Left renal cortex interstitium (tissue), 4 donors: ENCODE data around the gene PKD2. TPM values are rescaled to one million over a fixed set of nuclear protein-coding genes. Genes with fewer than 3 reads are reported as not detected.

Experiments
- DNase-seq, 4 donors: peaks; one replicate each; pipeline ENCODE4 v3.0.0-alpha.2; 2013; ENCODE audit warnings: low read depth in 4 of 4, low spot score in 2 of 4, missing footprints in 1 of 4
- polyA plus RNA-seq, 4 donors: library from polyadenylated mRNA; unstranded; fragments of 120-200 nt; gene quantifications; one replicate each; pipeline ENCODE4 v1.2.1, GENCODE V29; 2013; ENCODE audit not compliant: insufficient read length in 4 of 4

Gene PKD2
- polyA plus RNA-seq, result 10 to 100 TPM; 62.9 to 87.2 (median 73.2) TPM

- peak in 3 of 4 donors; percentile 48 to 72 (median 64) for DNase-seq
Observed at GRCh38 chr4:88007304-88008121, at the start of gene PKD2. PKD2 (plus strand) TSS chr4:88007635; CDS start chr4:88007734, 99 bp downstream.

DNA sequence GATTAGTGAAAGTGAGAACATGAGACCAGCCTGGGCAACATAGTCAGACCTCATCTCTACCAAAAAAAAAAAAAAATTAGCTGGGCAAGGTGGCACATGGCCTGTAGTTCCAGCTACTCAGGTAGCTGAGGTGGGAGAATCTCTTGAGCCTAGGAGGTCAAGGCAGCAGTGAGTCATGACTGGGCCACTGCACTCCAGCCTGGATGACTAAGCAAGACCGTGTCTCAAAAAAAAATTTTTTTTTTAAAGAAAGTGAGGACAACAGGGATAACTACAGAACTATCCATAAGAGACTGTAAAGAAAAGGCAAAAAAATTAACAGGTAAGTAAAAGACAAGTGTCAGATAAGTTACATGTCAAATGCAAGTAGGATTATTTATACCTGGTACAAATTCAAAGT, 45.4 kb upstream of the PKD2 start:
- no peak for DNase-seq

DNA sequence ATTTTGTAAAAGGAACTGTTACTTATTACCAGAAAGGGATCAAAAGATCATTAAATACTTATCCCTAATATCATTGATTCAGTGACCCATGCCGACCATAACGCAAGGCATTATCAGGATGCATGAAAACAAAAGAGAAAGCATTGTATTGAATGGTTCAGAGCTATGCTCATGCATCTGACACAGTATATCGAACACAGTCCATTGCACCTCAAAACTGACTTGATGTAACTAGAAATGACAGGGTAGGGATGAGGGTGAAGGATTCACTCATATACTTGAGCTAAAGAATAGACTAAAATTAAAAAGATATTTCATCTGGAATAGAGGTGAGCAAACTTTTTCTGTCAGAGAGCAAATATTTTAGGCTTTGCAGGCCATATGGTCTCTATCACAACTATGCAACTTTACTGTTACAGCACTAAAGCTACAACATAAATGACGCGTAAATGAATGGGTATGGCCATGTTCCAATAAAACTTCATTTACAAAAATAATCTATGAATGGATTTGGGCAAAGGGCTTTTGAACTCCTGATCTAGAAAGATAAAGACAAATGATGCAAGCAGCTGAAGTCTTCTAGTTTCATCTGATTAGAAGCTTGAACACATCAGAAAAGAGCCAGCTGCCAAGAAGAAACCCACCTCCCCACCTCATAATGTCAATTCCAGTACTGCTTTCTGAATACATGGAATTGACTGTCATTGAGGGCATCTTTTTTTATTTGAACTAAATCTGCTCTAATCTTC, 44.9 kb upstream of the PKD2 start:
- DNase-seq, result no peak

DNA sequence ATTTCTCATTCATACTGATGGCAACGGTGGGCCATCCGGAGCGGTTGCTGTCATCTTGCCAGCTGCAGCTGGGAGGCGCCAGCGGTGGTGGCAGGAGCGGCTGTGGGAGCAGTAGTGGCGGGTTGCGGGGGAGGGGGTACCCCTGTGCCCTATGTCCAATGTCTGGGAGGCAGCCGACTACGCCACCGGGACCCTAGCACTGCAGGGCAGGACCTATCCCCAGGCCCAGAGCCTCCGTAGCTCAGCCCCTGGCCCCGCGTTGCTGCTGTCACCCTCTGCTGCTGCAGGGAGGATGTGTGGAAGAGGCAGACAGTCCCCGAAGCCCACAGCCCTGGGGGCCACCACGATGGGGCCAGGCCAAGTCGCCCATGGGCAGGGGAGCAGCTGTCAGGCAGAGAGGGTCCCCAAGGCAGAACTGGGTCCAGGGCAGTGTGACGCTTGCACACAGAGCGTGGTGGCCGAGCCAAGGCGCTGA, 41.9 kb upstream of the PKD2 start:
- no peak for DNase-seq

GRCh38 chr4:87966095-87966496, 41.3 kb upstream of the PKD2 start:
- DNase-seq, result no peak

GRCh38 chr4:87967193-87967592, 40.2 kb upstream of the PKD2 start:
- DNase-seq, result no peak

- no peak for DNase-seq
Observed at GRCh38 chr4:87970121-87970520, 37.3 kb upstream of the PKD2 start.

- DNase-seq, result no peak
Observed at GRCh38 chr4:87971866-87972265, 35.6 kb upstream of the PKD2 start.

GRCh38 chr4:87973283-87974169, 33.9 kb upstream of the PKD2 start:
- DNase-seq, result peak in 2 of 4 donors; percentile 41 to 62

GRCh38 chr4:87974856-87975462, 32.5 kb upstream of the PKD2 start:
- DNase-seq, result no peak

- no peak for DNase-seq
Observed at GRCh38 chr4:87975466-87975865, 32.0 kb upstream of the PKD2 start, which contains the start of gene SPP1. SPP1 (plus strand) TSS chr4:87975714; CDS start chr4:87976896, 1,182 bp downstream.

- DNase-seq, result no peak
Observed at GRCh38 chr4:87977521-87978278, 29.7 kb upstream of the PKD2 start.

DNA sequence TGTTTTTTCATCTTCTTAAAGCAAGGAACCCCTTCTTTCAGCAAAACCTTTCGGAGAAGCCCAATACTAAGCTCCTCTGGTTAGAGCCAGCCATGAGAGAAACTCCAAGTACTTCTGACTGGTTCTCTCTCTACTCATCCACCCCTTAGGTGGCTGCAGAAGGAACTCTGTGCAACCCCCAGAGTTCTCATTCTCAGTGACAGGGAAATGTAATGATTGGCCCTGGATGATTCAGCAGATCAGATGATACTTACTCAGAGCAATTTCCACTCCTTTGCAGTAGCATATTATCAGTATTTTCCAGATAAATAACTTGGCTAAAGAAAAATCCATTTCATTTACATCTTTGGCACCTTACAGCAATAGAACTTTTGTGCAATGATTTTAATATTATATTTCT, 28.8 kb upstream of the PKD2 start:
- DNase-seq, result no peak

- DNase-seq, result no peak
Observed at GRCh38 chr4:87979810-87980209, 27.6 kb upstream of the PKD2 start.

DNA sequence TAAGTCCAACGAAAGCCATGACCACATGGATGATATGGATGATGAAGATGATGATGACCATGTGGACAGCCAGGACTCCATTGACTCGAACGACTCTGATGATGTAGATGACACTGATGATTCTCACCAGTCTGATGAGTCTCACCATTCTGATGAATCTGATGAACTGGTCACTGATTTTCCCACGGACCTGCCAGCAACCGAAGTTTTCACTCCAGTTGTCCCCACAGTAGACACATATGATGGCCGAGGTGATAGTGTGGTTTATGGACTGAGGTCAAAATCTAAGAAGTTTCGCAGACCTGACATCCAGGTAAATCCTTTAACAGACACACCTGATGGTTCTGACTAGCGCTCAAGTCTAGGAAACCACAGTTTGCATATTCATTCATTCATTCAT, 25.9 kb upstream of the PKD2 start:
- DNase-seq, result no peak

DNA sequence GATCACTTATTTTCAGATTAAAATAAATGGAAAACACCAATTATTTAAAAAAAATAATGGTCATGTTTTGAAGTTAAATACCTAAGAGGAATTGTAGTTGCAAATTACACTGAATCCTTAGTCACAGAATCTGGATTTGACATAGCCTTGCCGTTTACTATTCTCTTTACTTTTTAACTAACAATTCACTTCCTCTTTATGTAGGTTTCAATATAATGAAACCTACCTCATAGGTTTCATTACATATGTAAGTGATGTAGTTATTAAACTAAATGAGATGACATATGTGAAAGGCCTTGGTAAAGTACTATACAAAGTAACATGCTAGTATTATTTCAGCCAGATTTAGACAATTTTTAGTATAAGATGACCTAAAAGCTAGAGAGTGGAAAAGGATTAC, 25.4 kb upstream of the PKD2 start:
- no peak for DNase-seq

GRCh38 chr4:87982446-87983010, 24.9 kb upstream of the PKD2 start:
- no peak for DNase-seq

DNA sequence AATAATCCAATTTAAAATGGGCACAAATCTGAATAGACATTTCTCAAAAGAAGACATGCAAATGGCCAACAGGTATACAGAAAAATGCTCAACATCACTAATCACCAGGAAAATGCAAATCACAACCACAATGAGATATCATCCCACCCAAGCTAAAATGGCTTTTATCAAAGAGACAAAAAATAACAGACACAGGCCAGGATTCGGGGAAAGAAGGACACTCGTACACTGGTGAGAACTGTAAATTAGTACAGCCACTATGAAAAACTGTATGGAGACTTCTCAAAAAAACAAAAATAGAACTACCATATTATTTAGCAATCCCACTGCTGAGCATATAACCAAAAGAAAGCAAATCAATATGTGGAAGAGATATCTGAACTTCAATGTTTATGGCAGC, 23.4 kb upstream of the PKD2 start:
- DNase-seq, result no peak
